ENCODE measurements around the gene MERTK.
"Not testable (repeated sequence)": the region's sequence is repeated elsewhere in the genome, so short reads cannot be mapped to it uniquely, and the experiment has no call there.

The MERTK gene

DNA sequence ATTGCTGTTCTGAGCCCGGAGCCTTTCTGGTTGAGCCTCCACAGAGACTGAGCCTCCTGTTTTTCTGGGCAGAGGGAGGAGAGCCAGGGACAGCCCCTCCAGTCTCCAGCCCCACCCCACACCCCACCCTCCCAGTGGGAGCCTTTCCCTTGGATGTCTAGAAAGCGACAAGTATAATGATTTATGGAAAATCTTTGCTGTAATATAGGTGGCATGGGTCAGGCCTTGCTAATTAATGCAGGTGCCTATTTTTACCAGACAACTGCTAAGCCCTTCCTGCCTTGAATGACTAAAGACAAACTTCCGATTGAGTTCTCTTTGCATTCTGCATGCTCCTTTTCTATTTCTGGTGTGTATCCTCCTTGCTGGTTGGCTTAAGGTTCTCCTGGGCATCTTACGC, 43.1 kb downstream of the MERTK start:
- in situ Hi-C loops (cut with MboI; ENCODE audit: low sequenced_read_pairs): no loop called here

GRCh38 chr2:111944531-111945210, 46.3 kb downstream of the MERTK start:
- in situ Hi-C loops (cut with MboI; ENCODE audit: low sequenced_read_pairs): no loop called here

DNA sequence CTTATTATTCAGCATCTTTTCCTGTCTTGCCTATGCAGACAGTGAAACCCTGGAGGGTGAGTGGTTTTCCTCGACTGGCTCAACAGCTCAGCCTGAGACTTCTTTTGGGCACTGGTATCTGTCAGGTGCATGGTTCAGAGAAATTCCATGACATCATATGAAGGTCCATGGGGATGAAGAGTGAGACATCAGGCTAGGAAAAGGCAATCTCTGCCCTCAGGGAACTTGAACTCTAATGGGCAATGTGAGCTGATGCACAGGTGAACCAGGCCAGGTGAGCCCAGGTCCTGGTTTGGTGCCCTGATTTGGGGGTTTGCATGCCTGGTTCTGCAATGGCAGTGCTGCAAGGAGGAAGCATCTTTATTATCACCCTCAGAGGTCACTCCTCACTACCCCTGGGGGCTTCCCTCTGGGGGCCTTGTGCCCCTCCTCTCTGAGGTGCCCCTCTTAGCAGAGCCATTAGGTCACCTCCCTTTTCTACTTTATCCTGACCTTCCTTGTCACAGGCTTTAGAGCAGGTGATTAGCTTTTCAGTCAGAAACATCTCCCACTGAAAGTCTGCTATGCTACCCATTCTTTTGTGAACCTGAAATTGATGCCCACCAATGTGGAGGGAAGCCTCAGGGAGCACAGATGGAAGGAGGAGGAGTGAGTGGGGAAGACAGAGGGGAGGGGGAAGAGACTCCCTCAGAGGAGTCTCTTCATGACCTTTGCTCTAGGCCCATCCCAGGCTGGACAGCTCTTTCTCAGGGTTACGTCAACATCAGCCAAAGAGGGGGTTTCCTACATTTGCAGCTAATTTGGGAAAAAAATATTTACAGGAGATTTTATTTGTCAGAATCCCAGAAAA, 47.3 kb downstream of the MERTK start:
- in situ Hi-C loops (cut with MboI; ENCODE audit: low sequenced_read_pairs): no loop called here

DNA sequence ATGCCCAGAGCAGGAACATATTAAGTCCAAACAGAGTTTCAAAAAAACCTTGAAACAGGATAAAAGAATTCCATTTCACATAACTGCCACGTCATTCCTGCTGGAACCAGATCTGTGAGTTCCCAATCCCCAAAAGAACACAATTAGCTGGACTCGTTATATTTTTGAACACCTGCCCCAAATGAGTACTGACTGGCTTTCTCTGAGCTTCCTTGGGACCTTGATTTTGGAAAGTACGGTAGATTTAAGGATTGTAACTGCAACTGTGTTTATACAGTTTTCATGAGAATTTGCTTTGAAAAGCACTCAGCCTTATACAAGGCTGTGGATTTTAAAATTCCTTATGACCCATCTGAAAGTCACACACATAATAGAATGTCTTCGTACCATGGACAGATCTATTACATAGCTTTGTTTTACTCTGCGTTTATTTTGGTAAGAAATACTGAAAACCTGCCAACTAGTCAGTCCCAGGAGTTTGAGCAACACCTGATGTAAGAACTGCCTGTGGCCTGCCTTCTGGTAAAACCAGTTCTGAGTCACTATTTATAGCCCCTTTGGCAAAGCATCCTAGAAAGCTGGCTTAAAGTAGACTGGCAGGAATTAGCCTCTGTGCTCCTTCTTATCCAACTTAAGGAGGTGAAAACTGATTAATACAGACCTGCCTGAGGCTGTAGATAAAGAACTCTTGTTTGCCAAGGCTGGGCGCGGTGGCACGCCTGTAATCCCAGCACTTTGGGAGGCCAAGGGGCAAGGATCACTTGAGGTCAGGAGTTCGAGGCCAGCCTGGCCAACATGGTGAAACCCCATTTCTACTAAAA, 48.1 kb downstream of the MERTK start:
- in situ Hi-C loops (cut with MboI; ENCODE audit: low sequenced_read_pairs): no loop called here

DNA sequence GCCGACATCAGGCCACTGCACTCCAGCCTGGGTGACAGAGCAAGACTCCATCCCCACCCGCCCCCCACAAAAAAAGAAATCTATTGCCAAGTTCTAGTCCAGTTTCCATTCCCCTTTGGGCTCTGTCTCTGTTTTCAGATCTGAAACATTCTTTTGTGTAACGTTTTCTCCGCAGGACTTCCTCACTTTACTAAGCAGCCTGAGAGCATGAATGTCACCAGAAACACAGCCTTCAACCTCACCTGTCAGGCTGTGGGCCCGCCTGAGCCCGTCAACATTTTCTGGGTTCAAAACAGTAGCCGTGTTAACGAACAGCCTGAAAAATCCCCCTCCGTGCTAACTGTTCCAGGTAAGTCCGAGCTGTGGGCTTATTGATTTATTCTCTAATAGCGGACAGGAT, 48.8 kb downstream of the MERTK start:
- in situ Hi-C loops (cut with MboI; ENCODE audit: low sequenced_read_pairs): no loop called here

DNA sequence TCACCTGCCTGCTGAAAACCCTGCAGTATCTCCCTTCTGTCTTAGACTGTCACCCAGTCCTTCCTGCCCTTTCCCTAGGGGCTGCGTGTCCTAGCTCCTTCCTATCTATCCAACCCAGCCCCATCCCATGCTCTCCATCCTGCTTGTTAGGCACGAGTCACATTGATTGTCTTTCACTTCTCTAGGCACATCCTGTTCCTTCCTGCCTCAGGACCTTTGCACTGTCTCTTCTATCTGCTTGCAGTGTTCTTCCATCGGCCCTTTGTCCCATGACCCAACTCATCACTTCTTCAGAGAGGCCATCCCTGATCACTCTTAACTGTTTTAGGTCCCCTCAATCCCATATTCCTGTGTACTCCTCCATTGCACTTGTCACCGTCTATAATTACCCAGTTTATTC, 50.4 kb downstream of the MERTK start:
- in situ Hi-C loops (cut with MboI; ENCODE audit: low sequenced_read_pairs): no loop called here

GRCh38 chr2:111950236-111950635, 51.8 kb downstream of the MERTK start:
- in situ Hi-C loops (cut with MboI; ENCODE audit: low sequenced_read_pairs): no loop called here

DNA sequence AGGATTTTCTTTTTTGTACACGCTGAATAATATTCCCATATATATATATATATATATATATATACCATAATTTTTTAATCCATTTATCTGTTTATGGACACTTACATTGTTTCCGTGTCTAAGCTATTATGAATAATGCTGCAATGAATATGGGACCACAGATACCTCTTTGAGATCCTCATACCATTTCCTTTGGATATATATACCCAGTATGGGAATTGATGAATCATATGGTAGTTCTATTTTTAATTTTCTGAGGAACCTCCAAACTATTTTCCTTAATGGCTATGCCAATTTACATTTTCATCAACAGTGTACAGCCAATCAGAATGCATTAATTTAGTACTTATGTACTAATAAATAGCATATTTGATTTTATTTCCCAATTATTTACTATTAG, 53.1 kb downstream of the MERTK start:
- in situ Hi-C loops (cut with MboI; ENCODE audit: low sequenced_read_pairs): no loop called here

GRCh38 chr2:111952871-111953452, 54.6 kb downstream of the MERTK start:
- in situ Hi-C loops (cut with MboI; ENCODE audit: low sequenced_read_pairs): no loop called here

DNA sequence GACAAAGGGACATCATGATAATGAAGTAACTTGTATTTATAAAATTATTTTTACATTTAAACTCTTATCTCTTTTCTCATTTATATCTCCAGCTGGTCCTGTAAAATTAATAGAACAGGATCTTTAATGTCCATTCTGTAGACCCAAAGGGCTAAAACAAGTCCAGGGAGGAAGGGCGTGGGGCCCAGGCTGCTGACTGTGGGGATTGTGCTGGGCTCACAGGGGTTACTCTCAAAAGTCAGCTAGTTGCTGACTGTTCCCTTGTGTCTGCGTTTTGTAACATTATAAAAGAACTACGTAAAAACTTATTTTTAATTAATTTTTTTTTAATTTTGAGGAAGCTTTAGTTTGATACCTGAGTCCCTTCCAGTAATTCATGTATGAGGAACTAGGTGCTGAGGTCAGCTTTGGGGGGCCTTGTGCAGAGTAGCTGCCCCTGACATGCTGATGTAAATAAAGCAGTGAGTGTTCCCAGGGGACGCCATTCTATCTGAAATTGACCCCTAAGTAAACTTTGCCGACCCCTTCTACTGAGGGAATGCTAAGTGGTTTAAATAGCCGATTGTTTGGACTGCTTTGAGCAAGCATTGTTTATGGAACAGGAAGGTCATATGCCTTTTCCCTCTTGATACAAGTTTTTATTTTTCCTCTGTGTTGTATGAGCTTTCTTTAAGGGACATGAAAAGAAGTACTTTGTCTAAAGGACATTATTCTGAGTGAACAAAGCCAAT, 56.4 kb downstream of the MERTK start:
- in situ Hi-C loops (cut with MboI; ENCODE audit: low sequenced_read_pairs): no loop called here

DNA sequence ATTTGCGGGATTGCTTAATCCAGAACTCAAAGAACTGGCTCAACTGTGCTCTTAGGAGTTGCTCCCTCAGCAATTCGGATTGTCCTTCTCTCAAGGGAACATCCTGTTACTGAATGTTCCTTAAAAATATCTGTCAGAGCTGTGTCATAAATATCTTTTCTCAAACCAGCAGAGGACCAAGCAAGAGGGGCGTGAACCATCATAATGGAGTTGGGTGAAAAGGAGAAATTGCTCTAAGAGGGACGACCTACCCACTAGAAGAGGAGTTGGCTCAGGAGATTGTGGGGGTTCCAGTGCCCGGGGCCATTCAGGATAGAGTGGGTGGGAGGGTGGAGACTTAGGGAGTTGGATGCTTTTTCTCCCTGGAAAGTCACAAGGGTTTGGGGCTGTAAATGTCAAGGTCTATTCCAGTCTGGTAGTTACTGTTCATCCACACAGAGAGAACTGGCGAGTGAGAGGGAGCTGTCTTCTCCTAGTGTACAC, 59.5 kb downstream of the MERTK start:
- in situ Hi-C loops (cut with MboI; ENCODE audit: low sequenced_read_pairs): no loop called here

DNA sequence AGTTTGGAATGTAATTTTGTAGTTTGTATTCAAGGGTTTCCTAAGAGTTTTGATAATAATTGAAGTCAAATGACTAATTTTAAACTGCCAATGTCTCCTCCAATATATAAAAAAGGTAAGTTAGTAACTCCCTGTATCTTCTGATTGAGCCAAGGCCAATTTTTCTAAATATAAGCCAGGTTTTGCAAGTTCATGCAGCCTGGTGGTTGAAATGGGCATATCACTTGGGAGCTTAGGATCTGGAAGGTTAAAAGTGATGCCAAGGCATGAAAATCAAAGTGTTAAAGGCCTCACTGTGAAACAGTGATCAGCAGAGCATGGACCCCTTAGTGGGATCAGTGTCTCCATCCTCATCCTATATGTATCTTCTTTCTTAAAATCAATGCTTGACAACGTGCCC, 60.5 kb downstream of the MERTK start:
- in situ Hi-C loops (cut with MboI; ENCODE audit: low sequenced_read_pairs): no loop called here

DNA sequence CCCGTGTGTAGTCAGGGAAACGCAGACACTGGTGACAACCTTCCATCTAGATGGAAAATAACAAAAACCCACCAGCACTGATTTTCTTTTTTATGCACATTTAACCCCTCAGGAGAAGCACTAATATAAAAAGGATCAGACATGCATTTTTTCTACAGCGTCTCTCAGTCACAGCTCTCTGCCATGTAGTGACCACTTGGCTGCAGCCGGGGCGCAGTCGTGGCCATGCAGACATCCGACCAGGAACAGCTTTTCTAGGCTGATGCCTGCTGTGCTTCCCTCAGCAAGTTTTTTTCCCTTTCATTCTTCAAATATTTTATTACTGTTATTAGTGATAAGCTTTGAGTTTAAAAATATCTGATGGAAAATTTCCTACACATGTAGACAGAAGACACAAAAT, 63.3 kb downstream of the MERTK start:
- in situ Hi-C loops (cut with MboI; ENCODE audit: low sequenced_read_pairs): no loop called here

GRCh38 chr2:111963086-111963485, 64.7 kb downstream of the MERTK start:
- in situ Hi-C loops (cut with MboI; ENCODE audit: low sequenced_read_pairs): not testable (repeated sequence)

- in situ Hi-C loops (cut with MboI; ENCODE audit: low sequenced_read_pairs): not testable (repeated sequence)
Observed at GRCh38 chr2:111963508-111963907, 65.1 kb downstream of the MERTK start.

- in situ Hi-C loops (cut with MboI; ENCODE audit: low sequenced_read_pairs): no loop called here
Observed at GRCh38 chr2:111965062-111965461, 66.7 kb downstream of the MERTK start.

- in situ Hi-C loops (cut with MboI; ENCODE audit: low sequenced_read_pairs): no loop called here
Observed at GRCh38 chr2:111966241-111966640, 67.8 kb downstream of the MERTK start.

DNA sequence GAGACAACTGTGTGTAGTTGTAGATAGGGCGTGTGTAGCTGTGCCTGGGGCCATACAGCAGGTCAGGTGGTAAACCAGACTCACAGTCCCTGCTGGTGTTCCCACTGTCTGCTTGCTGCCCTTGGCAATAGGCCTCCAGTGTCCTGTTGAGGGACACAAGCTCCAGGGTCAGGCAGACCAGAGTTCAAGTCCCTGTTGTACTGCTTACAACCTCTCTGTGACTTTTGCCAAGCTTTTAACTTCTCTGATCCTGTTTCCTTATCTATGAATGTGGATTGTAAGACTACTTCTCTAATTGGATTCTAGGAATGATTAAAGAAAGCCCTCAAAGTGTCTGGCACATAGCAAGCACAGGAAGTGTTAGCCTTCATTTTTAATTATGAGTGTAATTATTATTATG, 68.6 kb downstream of the MERTK start:
- in situ Hi-C loops (cut with MboI; ENCODE audit: low sequenced_read_pairs): no loop called here

- in situ Hi-C loops (cut with MboI; ENCODE audit: low sequenced_read_pairs): no loop called here
Observed at GRCh38 chr2:111970453-111970852, 72.0 kb downstream of the MERTK start.

DNA sequence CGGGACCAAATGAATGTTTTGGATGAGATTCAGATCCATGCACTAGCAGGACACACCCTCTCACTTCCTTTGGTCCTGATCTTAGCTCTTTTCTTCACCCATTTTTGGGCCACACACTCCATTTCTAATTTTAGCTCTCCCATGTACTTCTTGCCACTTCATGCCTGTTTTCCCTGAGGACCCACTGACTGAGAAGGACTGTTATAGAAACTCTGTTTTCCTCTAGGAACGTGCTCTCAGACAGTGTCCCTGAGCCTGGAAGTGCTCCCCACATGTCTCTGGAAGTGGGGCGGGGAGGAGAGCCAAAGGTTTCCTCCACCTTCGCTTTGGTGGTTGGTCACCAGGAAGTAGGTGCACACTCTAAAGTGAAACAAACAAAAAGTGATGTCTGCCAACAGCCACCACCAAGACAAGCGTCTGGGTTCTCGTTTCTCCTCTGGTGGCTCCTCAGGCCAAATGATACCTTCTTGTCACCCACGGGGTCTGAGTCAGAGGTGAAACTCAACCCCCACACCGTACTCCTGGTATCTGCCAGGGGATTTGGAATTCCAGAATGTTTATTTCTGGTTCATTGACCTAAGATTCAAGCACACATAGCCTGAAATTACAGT, 74.7 kb downstream of the MERTK start:
- in situ Hi-C loops (cut with MboI; ENCODE audit: low sequenced_read_pairs): no loop called here
